GM12872 (cell line): ENCODE measurements around the gene PISD.

Experiments
- CTCF ChIP-seq: IDR thresholded peaks from 3 replicates; pipeline ENCODE4 v1.5.1; 2011; ENCODE audit warnings: low read depth, mild to moderate bottlenecking, low read length, moderate library complexity; ENCODE audit not compliant: insufficient read depth

The PISD gene

DNA sequence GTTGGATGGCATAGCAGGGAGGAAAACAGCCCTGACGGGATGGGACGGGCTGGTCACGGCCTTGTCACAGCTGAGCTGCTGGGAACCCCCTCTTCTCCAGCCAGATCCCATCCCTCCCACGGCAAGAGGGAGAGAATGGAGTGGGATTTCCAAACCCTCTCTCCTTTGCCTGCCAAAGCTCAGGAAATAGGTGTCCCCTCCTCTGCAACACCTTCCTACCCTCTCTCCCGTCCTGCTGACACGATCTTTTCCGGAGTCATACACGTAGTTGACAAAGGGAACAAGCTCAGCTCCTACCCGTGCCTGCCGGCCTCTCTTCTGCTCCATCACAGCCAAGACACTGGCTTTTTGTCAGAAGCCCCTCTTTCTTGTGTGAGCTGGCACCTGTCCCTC, 48.1 kb downstream of the PISD start:
- no peak for TF ChIP-seq CTCF

- TF ChIP-seq CTCF, result no peak
Observed at GRCh38 chr22:31613286-31613903, 48.6 kb downstream of the PISD start.

DNA sequence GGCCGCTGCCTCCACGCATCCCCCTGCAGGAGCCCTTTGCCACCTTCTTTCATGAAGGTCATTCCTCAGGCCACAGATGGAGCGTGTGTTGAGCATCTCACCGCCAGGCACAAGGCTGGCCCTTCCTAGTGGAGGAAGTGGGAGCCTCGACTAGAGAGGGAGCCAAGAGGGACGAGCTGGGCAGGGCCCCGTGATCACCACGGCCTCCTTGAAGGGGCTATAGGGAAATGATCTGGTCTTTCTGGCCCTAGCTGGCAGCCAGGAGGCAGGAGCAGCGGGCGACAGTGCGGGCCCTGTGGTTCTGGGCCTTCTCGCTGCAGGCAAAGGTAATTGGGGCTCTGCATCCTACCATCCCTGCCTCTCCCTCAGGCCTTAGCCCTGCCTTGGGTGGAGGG, 49.1 kb downstream of the PISD start:
- no peak for TF ChIP-seq CTCF

DNA sequence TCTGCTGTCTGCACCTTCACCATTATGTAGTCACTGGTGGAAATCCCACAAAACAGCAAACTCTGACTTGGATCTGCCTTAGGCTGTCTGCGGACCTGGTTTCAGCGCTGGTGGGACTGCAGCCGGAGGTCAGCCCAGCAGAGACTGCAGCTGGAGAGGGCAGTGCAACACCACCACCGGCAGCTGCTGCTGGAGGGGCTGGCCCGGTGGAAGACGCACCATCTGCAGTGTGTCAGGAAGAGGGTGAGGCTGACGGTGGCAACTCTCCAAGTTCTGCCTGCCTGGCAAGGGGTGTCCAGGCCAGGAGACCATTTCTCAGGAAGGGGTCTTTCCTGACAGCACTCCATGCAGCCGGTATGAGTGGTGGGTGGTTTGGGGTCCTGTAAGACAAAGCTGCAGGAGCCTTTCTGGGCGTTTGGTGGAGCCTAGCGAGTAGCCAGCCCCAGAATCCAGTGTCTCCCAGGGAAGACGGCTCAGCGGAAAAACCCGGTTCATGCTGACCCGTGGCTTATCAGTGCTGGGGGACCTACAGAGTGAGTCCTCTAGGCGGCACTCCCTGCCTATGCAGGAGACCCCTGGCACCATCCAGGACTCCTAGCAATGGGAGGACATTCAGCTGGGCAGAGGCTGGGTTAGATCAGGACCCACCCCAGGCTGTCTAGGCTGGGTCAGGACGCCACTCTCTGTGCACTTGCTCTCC, 50.8 kb downstream of the PISD start:
- TF ChIP-seq CTCF, result no peak

GRCh38 chr22:31610611-31611010, 51.4 kb downstream of the PISD start:
- TF ChIP-seq CTCF, result no peak

- TF ChIP-seq CTCF, result no peak
Observed at GRCh38 chr22:31609716-31610115, 52.3 kb downstream of the PISD start.

DNA sequence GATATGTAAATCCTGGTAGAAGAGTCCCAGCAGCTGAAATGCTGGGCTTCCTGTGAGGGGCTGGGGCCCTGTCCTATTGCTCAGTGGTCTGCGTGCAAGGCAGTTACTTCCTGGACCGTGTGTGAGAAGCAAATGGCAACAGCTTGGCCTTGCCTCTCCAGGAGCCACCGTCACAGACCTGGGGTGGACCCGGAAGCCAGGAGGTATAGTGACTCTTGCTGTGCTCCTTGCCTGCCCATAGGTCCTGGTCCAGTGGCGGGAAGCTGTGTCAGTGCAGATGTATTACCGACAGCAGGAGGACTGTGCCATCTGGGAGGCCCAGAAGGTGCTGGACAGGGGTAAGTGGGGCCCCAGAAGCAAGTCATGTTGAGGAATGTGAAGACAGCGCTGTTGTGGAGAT, 54.3 kb downstream of the PISD start:
- TF ChIP-seq CTCF, result no peak
